H1 (cell line): Measurements from ENCODE around the gene DIP2B. TPM values are rescaled to one million over a fixed set of nuclear protein-coding genes. Genes with fewer than 3 reads are reported as not detected.

Experiments used
- CTCF ChIA-PET: fragments of 300-600 bp; sonication (Branson Sonifier 250); formaldehyde crosslinking; loops from one replicate; lab custom pipeline; 2021; ENCODE audit not compliant: partially characterized antibody; lab: Charles Lee
- POLR2A ChIA-PET: fragments of 300-600 bp; sonication (Branson Sonifier 250); formaldehyde crosslinking; loops from one replicate; lab custom pipeline; 2021; ENCODE audit warnings: inconsistent platforms; ENCODE audit not compliant: partially characterized antibody; lab: Charles Lee
- DNase-seq, 2 experiments: peaks; one replicate each; pipeline versions ENCODE4 v3.0.0 to v3.0.0-alpha.2; 2010 to 2022; ENCODE audit warnings: low spot score in 2 of 2, low read depth in 1 of 2, mixed read lengths in 1 of 2
- FAIRE-seq: peaks from 2 replicates; lab custom pipeline; 2011; peaks lifted over from hg19 to GRCh38; lab: Jason Lieb, UNC
- H2AFZ ChIP-seq: 2 replicates; pipeline ENCODE4 v1.8.1; 2012; ENCODE audit warnings: low read length, inconsistent platforms
- H2AK5ac ChIP-seq: 2 replicates; pipeline ENCODE4 v1.6.1; 2013; ENCODE audit warnings: low read depth, low read length
- H2BK120ac ChIP-seq: replicated peaks from 2 replicates; pipeline ENCODE3; 2013; ENCODE audit warnings: low read depth, low read length, inconsistent platforms
- H2BK12ac ChIP-seq: 2 replicates; pipeline ENCODE4 v1.6.1; 2013; ENCODE audit warnings: low read depth, low read length
- H2BK15ac ChIP-seq: 2 replicates; pipeline ENCODE4 v1.6.1; 2013; ENCODE audit warnings: low read length
- H2BK20ac ChIP-seq: 2 replicates; pipeline ENCODE4 v1.6.1; 2013; ENCODE audit warnings: low read length
- H2BK5ac ChIP-seq: 2 replicates; pipeline ENCODE4 v1.6.1; 2013; ENCODE audit warnings: low read depth, low read length
- H3K14ac ChIP-seq: 2 replicates; pipeline ENCODE4 v1.6.1; 2013; ENCODE audit warnings: inconsistent platforms; ENCODE audit not compliant: insufficient read length
- H3K18ac ChIP-seq: 2 replicates; pipeline ENCODE4 v1.6.1; 2013; ENCODE audit warnings: low read length; ENCODE audit errors: extremely low read depth
- H3K23ac ChIP-seq: 2 replicates; pipeline ENCODE4 v1.6.1; 2013; ENCODE audit warnings: inconsistent platforms; ENCODE audit not compliant: insufficient read length
- H3K23me2 ChIP-seq: 2 replicates; pipeline ENCODE4 v1.6.1; 2013; ENCODE audit warnings: low read depth, low read length
- H3K27ac ChIP-seq: 2 replicates; pipeline ENCODE4 v1.6.1; 2011; ENCODE audit warnings: low read depth, low read length, inconsistent platforms
- H3K27me3 ChIP-seq, 4 experiments: replicated peaks in 1 of 4; 1 replicate in 1 of 4; 2 replicates in 3 of 4; pipeline versions ENCODE4 v1.6.1 to v1.8.1; 2011 to 2013; ENCODE audit warnings: low read length in 3 of 4, mild to moderate bottlenecking in 3 of 4, inconsistent platforms in 2 of 4, mixed read lengths in 2 of 4, moderate library complexity in 1 of 4; ENCODE audit not compliant: control insufficient read depth in 3 of 4, insufficient read depth in 3 of 4; ENCODE audit errors: extremely low read depth in 1 of 4
- H3K36me3 ChIP-seq, 4 experiments: 2 replicates each; pipeline versions ENCODE4 v1.6.1 to v1.8.1; 2011 to 2013; ENCODE audit warnings: mild to moderate bottlenecking in 4 of 4, low read length in 3 of 4, moderate library complexity in 2 of 4, control low read depth in 1 of 4, inconsistent platforms in 1 of 4; ENCODE audit not compliant: insufficient read depth in 4 of 4, control insufficient read depth in 2 of 4
- H3K4ac ChIP-seq: replicated peaks from 2 replicates; pipeline ENCODE3; 2013; ENCODE audit warnings: low read length, low read depth, mixed read lengths, inconsistent platforms; ENCODE audit not compliant: insufficient read length
- H3K4me1 ChIP-seq, 4 experiments: replicated peaks in 1 of 4; 1 replicate in 1 of 4; 2 replicates in 3 of 4; pipeline versions ENCODE4 v1.6.1 to v1.8.1; 2011 to 2013; ENCODE audit warnings: low read length in 3 of 4, inconsistent platforms in 2 of 4, mixed read lengths in 1 of 4; ENCODE audit not compliant: insufficient read depth in 4 of 4, control insufficient read depth in 3 of 4
- H3K4me2 ChIP-seq, 2 experiments: 2 replicates each; pipeline versions ENCODE4 v1.6.1 to v1.8.1; 2011 to 2013; ENCODE audit warnings: low read depth in 2 of 2, low read length in 2 of 2, control low read depth in 1 of 2, inconsistent platforms in 1 of 2, mild to moderate bottlenecking in 1 of 2; ENCODE audit not compliant: insufficient read depth in 1 of 2
- H3K4me3 ChIP-seq, 4 experiments: fragments of 200-600, 300-600 bp in 1 of 4; sonication (generic), shearing (Covaris generic), sonication (Bioruptor Twin) in 1 of 4; 2 replicates each; pipeline versions ENCODE4 v1.5.1 to v1.8.1; 2011 to 2016; ENCODE audit warnings: low read length in 4 of 4, low read depth in 3 of 4, control low read depth in 2 of 4, inconsistent platforms in 2 of 4, mild to moderate bottlenecking in 2 of 4, mixed read lengths in 1 of 4, moderate library complexity in 1 of 4; ENCODE audit not compliant: insufficient read depth in 2 of 4; ENCODE audit errors: extremely low read depth in 1 of 4
- H3K56ac ChIP-seq: replicated peaks from 2 replicates; pipeline ENCODE3; 2013; ENCODE audit warnings: low read depth, mild to moderate bottlenecking, mixed read lengths, low read length, inconsistent platforms; ENCODE audit not compliant: insufficient read length
- H3K79me1 ChIP-seq: 2 replicates; pipeline ENCODE4 v1.6.1; 2013; ENCODE audit warnings: low read depth, low read length, control low read depth
- H3K79me2 ChIP-seq, 2 experiments: 2 replicates each; pipeline versions ENCODE4 v1.6.1 to v1.8.1; 2012 to 2013; ENCODE audit warnings: low read length in 2 of 2, mild to moderate bottlenecking in 2 of 2, inconsistent platforms in 1 of 2; ENCODE audit not compliant: insufficient read depth in 2 of 2, control insufficient read depth in 1 of 2
- H3K9ac ChIP-seq, 4 experiments: replicated peaks in 1 of 4; 1 replicate in 1 of 4; 2 replicates in 3 of 4; pipeline versions ENCODE4 v1.6.1 to v1.8.1; 2011 to 2013; ENCODE audit warnings: low read depth in 3 of 4, low read length in 3 of 4, control low read depth in 2 of 4, mild to moderate bottlenecking in 2 of 4, moderate library complexity in 2 of 4, inconsistent platforms in 1 of 4; ENCODE audit errors: extremely low read depth in 1 of 4
- H3K9me3 ChIP-seq, 2 experiments: 2 replicates each; pipeline versions ENCODE4 v1.6.1 to v1.8.1; 2012 to 2013; ENCODE audit warnings: mild to moderate bottlenecking in 2 of 2, moderate library complexity in 2 of 2, control low read depth in 1 of 2, inconsistent platforms in 1 of 2, low read depth in 1 of 2, low read length in 1 of 2, mixed read lengths in 1 of 2; ENCODE audit not compliant: insufficient read depth in 2 of 2
- H4K20me1 ChIP-seq, 2 experiments: replicated peaks in 1 of 2; 2 replicates each; pipeline versions ENCODE3 to v1.8.1; 2011 to 2013; ENCODE audit warnings: inconsistent platforms in 2 of 2, low read length in 2 of 2, mild to moderate bottlenecking in 1 of 2; ENCODE audit not compliant: insufficient read depth in 2 of 2, control insufficient read depth in 1 of 2
- H4K5ac ChIP-seq: 2 replicates; pipeline ENCODE4 v1.6.1; 2013; ENCODE audit warnings: low read length, low read depth, mixed read lengths, inconsistent platforms; ENCODE audit not compliant: insufficient read length
- H4K8ac ChIP-seq: 2 replicates; pipeline ENCODE4 v1.8.0; 2013; ENCODE audit warnings: mild to moderate bottlenecking, moderate library complexity, low read length, inconsistent platforms; ENCODE audit not compliant: insufficient read depth; ENCODE audit errors: extremely low read depth
- H4K91ac ChIP-seq: replicated peaks from 2 replicates; pipeline ENCODE3; 2013; ENCODE audit warnings: low read length, mixed read lengths, inconsistent platforms; ENCODE audit not compliant: insufficient read length
- JUND ChIP-seq: IDR thresholded peaks from 2 replicates; pipeline ENCODE4 v1.6.1; 2011; ENCODE audit warnings: mild to moderate bottlenecking, improper control_type of control experiment, low read length
- SIN3A ChIP-seq, 2 experiments: IDR thresholded peaks in 1 of 2; conservative IDR thresholded peaks in 1 of 2; 2 replicates each; pipeline ENCODE4 v1.6.1; 2011 to 2012; ENCODE audit warnings: low read length in 2 of 2, improper control_type of control experiment in 1 of 2, low read depth in 1 of 2, mild to moderate bottlenecking in 1 of 2
- SIX5 ChIP-seq: IDR thresholded peaks from 2 replicates; pipeline ENCODE4 v1.6.1; 2011; ENCODE audit warnings: mild to moderate bottlenecking, low read depth, low read length
- whole genome bisulfite sequencing, 2 experiments: shearing (Covaris generic) in 1 of 2; methylation state at CpG; one replicate each; pipeline versions ENCODE4 v1.1.6 to v1.1.7; 2013 to 2015; ENCODE audit warnings: low lambda C conversion rate in 2 of 2, mixed read lengths in 2 of 2, inconsistent platforms in 1 of 2, low coverage in 1 of 2, missing lambda C conversion rate in 1 of 2; ENCODE audit not compliant: insufficient replicate concordance in 2 of 2, insufficient coverage in 1 of 2, insufficient read length in 1 of 2; ENCODE audit errors: extremely low coverage in 1 of 2, missing lambda C conversion rate in 1 of 2; 5-methylcytosine and 5-hydroxymethylcytosine counted together
- polyA plus RNA-seq, 7 experiments: library from polyadenylated mRNA; depleted of rRNA in 3 of 7; stranded (reverse) in 5 of 7; unstranded in 2 of 7; fragments of >200 nt in 5 of 7; fragments of 200-250 nt in 2 of 7; gene quantifications; 1 replicate in 5 of 7; 2 replicates in 1 of 7; 4 replicates in 1 of 7; pipeline versions ENCODE4 v1.2.1 to v1.2.3, GENCODE V29; 2011 to 2013; ENCODE audit warnings: missing spikeins in 2 of 7, mixed read lengths in 2 of 7
- total RNA-seq: library from RNA; stranded (reverse); fragmentation: NEBNext Ultra II Directional; extraction: Animal tissue kit (Norgen Biotek cat#: 25700); gene quantifications from 2 replicates; pipeline ENCODE4 v1.2.1, GENCODE V29; 2021

Gene DIP2B
- total and polyA plus RNA-seq, 2 of the 8 experiments (the other 6 are each of a cell fraction or from before 2014, with no cell fraction given), result 11.1 to 29.6 TPM

- peaks cover 4% of the 10 kb centered on the region; the same call in 1 of the 2 replicates for H3K79me1 ChIP-seq
- no peak overlapping the region for H4K8ac ChIP-seq
- H3K4me3 ChIP-seq, result no peak overlapping the region
- H3K36me3 ChIP-seq, result 0 out of 8 replicates have a peak, but pooled peaks cover 0 to 2% (median 0%) of the 10 kb centered on the region in 4 experiments
- H4K20me1 ChIP-seq, result no peaks in the 10 kb centered on the region
- no peak overlapping the region for H3K4ac ChIP-seq
- no peak overlapping the region for H4K5ac ChIP-seq
- peaks cover 0 to 3% of the 10 kb centered on the region in 2 experiments; a peak in 2 of 4 replicates for H3K79me2 ChIP-seq
- no peak overlapping the region for H2BK5ac ChIP-seq
- no peak overlapping the region for H3K14ac ChIP-seq
- H3K4me1 ChIP-seq, result no peaks in the 10 kb centered on the region
- no peak overlapping the region for H3K9ac ChIP-seq
- ChIA-PET CTCF (interaction anchor here (0.7 kb wide), 1 partner anchor 8 kb away, joined by 3 read pairs; no protein-coding TSS in a partner anchor), POLR2A (interaction anchor here (0.6 kb wide), 1 partner anchor 161 kb away, joined by 3 read pairs; no protein-coding TSS in a partner anchor)
- H3K56ac ChIP-seq, result no peak overlapping the region
- H2BK120ac ChIP-seq, result no peak overlapping the region
- H3K27me3 ChIP-seq, result no peaks in the 10 kb centered on the region
- no peak for FAIRE-seq
- H2BK20ac ChIP-seq, result no peak overlapping the region
- no peak overlapping the region for H4K91ac ChIP-seq
- no peak overlapping the region for H2BK15ac ChIP-seq
- H3K27ac ChIP-seq, result no peak overlapping the region
- no peak overlapping the region for H3K23ac ChIP-seq
- peaks cover 0 to 5% of the 10 kb centered on the region in 2 experiments; a peak in 1 of 4 replicates for H3K9me3 ChIP-seq
- no peak overlapping the region for H2AK5ac ChIP-seq
- no peak overlapping the region for H3K4me2 ChIP-seq
- 82% methylated on average over 2 of the region's 2 CpGs; no CpG with 5 or more reads in 1 of the 2 experiments for WGBS, 2 experiments
- no peak overlapping the region for H3K18ac ChIP-seq
- DNase-seq, result no peak
- H3K23me2 ChIP-seq, result no peaks in the 10 kb centered on the region; the same call in 1 of the 2 replicates
- no peak overlapping the region for H2BK12ac ChIP-seq
- H2AFZ ChIP-seq, result no peak overlapping the region
- TF ChIP-seq JUND (no peak), SIN3A (conservative IDR thresholded peaks at IDR 0.05 in 1 of 2, IDR thresholded peaks at IDR 0.05 in 1 of 2; ENCODE audit: low read depth in 1 of 2, low read length in 2 of 2) (no peak), SIX5 (no peak)
Observed at GRCh38 chr12:50787618-50788017, 282.8 kb downstream of the DIP2B start.
